ENCODE measurements around the gene H3-3A.

- TF ChIP-seq CTCF (IDR thresholded peaks at IDR 0.05) (no peak), POLR2A (IDR thresholded peaks at IDR 0.05) (no peak), EP300 (IDR thresholded peaks at IDR 0.05) (no peak)
Measured at GRCh38 chr1:226061068-226061840, 1.3 kb upstream of the H3-3A start.
